GM12873 (cell line): ENCODE measurements around the gene BMPR2.

ENCODE experiments used
- CTCF ChIP-seq: IDR thresholded peaks from 2 replicates; pipeline ENCODE4 v1.5.1; 2012; ENCODE audit warnings: low read depth, mild to moderate bottlenecking, moderate library complexity, low read length, control low read depth; ENCODE audit not compliant: insufficient read depth; ENCODE audit errors: missing control alignments

BMPR2 gene

GRCh38 chr2:202405798-202406197, 29.7 kb downstream of the BMPR2 start:
- no peak for TF ChIP-seq CTCF

GRCh38 chr2:202406445-202406978, 30.4 kb downstream of the BMPR2 start:
- no peak for TF ChIP-seq CTCF

GRCh38 chr2:202408546-202409140, 32.5 kb downstream of the BMPR2 start:
- TF ChIP-seq CTCF: no peak

GRCh38 chr2:202410092-202410491, 34.0 kb downstream of the BMPR2 start:
- TF ChIP-seq CTCF: no peak

- no peak for TF ChIP-seq CTCF
Measured at GRCh38 chr2:202411097-202411496, 35.0 kb downstream of the BMPR2 start.

GRCh38 chr2:202418027-202418426, 41.9 kb downstream of the BMPR2 start:
- no peak for TF ChIP-seq CTCF

GRCh38 chr2:202418511-202418910, 42.4 kb downstream of the BMPR2 start:
- TF ChIP-seq CTCF: no peak
